ENCODE data around the gene CSTA. TPM values are rescaled to one million over a fixed set of nuclear protein-coding genes. Genes with fewer than 3 reads are reported as not detected.

Gene CSTA
- polyA plus RNA-seq, 1 experiment = 1.0 TPM

- DNase-seq (ENCODE audit: low read depth, low spot score) = no peak
- Histone ChIP-seq H3K27me3 (ENCODE audit: control insufficient read depth, insufficient read depth, low read length) (peaks cover 8% of the 10 kb centered on the region), H3K27ac (ENCODE audit: low read depth, low read length) (no peak overlapping the region), H3K9me3 (ENCODE audit: control insufficient read depth, insufficient read depth, low read length) (peaks cover 4% of the 10 kb centered on the region; the same call in 1 of the 2 replicates), H3K4me3 (ENCODE audit: low read depth, low read length) (no peak overlapping the region)
- CTCF ChIA-PET = interaction anchor here (1.1 kb wide), 1 partner anchor 748 kb away, joined by 3 read pairs; no protein-coding TSS in a partner anchor
- POLR2A ChIA-PET = no interaction called here
- TF ChIP-seq CTCF (IDR thresholded peaks at IDR 0.05; ENCODE audit: low read depth, low read length) = no peak
Measured at GRCh38 chr3:122295266-122296062, 29.6 kb upstream of the CSTA start.

- ChIA-PET POLR2A (no interaction called here), CTCF (no interaction called here)
- H3K27ac ChIP-seq (ENCODE audit: low read depth, low read length) = no peak overlapping the region
- H3K4me3 ChIP-seq (ENCODE audit: low read depth, low read length) = no peak overlapping the region
- peaks cover 4% of the 10 kb centered on the region; the same call in 1 of the 2 replicates for H3K9me3 ChIP-seq (ENCODE audit: control insufficient read depth, insufficient read depth, low read length)
- no peak for TF ChIP-seq CTCF (IDR thresholded peaks at IDR 0.05; ENCODE audit: low read depth, low read length)
- peaks cover 2% of the 10 kb centered on the region for H3K27me3 ChIP-seq (ENCODE audit: control insufficient read depth, insufficient read depth, low read length)
- DNase-seq (ENCODE audit: low read depth, low spot score) = no peak
Measured at GRCh38 chr3:122298239-122298638, 26.8 kb upstream of the CSTA start.

- Histone ChIP-seq H3K4me3 (ENCODE audit: low read depth, low read length) (no peak overlapping the region), H3K27ac (ENCODE audit: low read depth, low read length) (no peak overlapping the region), H3K9me3 (ENCODE audit: control insufficient read depth, insufficient read depth, low read length) (peaks cover 4% of the 10 kb centered on the region; the same call in 1 of the 2 replicates), H3K27me3 (ENCODE audit: control insufficient read depth, insufficient read depth, low read length) (peaks cover 2% of the 10 kb centered on the region)
- TF ChIP-seq CTCF (IDR thresholded peaks at IDR 0.05; ENCODE audit: low read depth, low read length) = no peak
- POLR2A ChIA-PET = no interaction called here
- CTCF ChIA-PET = interaction anchor here (1.4 to 3.5 kb wide), 3 partner anchors 40 to 752 kb away, joined by 3 to 21 read pairs (median 14); partner anchors contain the start of gene POLQ
- DNase-seq (ENCODE audit: low read depth, low spot score) = no peak
Measured at GRCh38 chr3:122299215-122299614, 25.8 kb upstream of the CSTA start.

- H3K27me3 ChIP-seq (ENCODE audit: control insufficient read depth, insufficient read depth, low read length) = no peaks in the 10 kb centered on the region
- CTCF ChIA-PET = interaction anchor here (0.6 to 3.5 kb wide), 6 partner anchors 10 to 753 kb away, joined by 3 to 21 read pairs (median 4); partner anchors contain the start of gene POLQ
- TF ChIP-seq CTCF (IDR thresholded peaks at IDR 0.05; ENCODE audit: low read depth, low read length) = peak; percentile 60
- H3K9me3 ChIP-seq (ENCODE audit: control insufficient read depth, insufficient read depth, low read length) = peaks cover 4% of the 10 kb centered on the region; the same call in 1 of the 2 replicates
- H3K4me3 ChIP-seq (ENCODE audit: low read depth, low read length) = no peak overlapping the region
- POLR2A ChIA-PET = no interaction called here
- no peak for DNase-seq (ENCODE audit: low read depth, low spot score)
- no peak overlapping the region for H3K27ac ChIP-seq (ENCODE audit: low read depth, low read length)
Measured at GRCh38 chr3:122299872-122300460, 25.1 kb upstream of the CSTA start.

GRCh38 chr3:122301063-122301462, 24.0 kb upstream of the CSTA start:
- DNase-seq (ENCODE audit: low read depth, low spot score) = no peak
- H3K4me3 ChIP-seq (ENCODE audit: low read depth, low read length) = no peak overlapping the region
- H3K27me3 ChIP-seq (ENCODE audit: control insufficient read depth, insufficient read depth, low read length) = no peaks in the 10 kb centered on the region
- no peak overlapping the region for H3K27ac ChIP-seq (ENCODE audit: low read depth, low read length)
- peaks cover 4% of the 10 kb centered on the region; the same call in 1 of the 2 replicates for H3K9me3 ChIP-seq (ENCODE audit: control insufficient read depth, insufficient read depth, low read length)
- ChIA-PET POLR2A (no interaction called here), CTCF (interaction anchor here (1.2 to 3.5 kb wide), 2 partner anchors 9 to 754 kb away, joined by 3 to 21 read pairs; partner anchors contain the start of gene POLQ)
- no peak for TF ChIP-seq CTCF (IDR thresholded peaks at IDR 0.05; ENCODE audit: low read depth, low read length)

Data from AG04450 (cell line).